Sigmoid colon (tissue), 7 donors: ENCODE measurements around the gene SPEN. TPM values are rescaled to one million over a fixed set of nuclear protein-coding genes. Genes with fewer than 3 reads are reported as not detected.

Experiments used
- DNase-seq: peaks from one replicate; pipeline ENCODE4 v3.0.0-alpha.2; 2019
- H3K27ac ChIP-seq, 4 donors: fragments of 200-600 bp; sonication (generic); one replicate each; pipeline ENCODE4 v1.5.1; 2016 to 2019; ENCODE audit warnings: mild to moderate bottlenecking in 1 of 4
- H3K27me3 ChIP-seq, 3 donors: fragments of 200-600 bp; sonication (generic); one replicate each; pipeline ENCODE4 v1.5.1; 2019; ENCODE audit warnings: mild to moderate bottlenecking in 1 of 3
- H3K36me3 ChIP-seq, 4 donors: fragments of 200-600 bp; sonication (generic); one replicate each; pipeline ENCODE4 v1.5.1; 2016 to 2019
- H3K4me1 ChIP-seq, 4 donors: fragments of 200-600 bp; sonication (generic); one replicate each; pipeline ENCODE4 v1.5.1; 2017 to 2019
- H3K4me3 ChIP-seq, 4 donors: fragments of 200-600 bp; sonication (generic); one replicate each; pipeline ENCODE4 v1.5.1; 2017 to 2019; ENCODE audit warnings: mild to moderate bottlenecking in 2 of 4, moderate library complexity in 1 of 4
- H3K9me3 ChIP-seq, 4 donors: fragments of 200-600 bp in 3 of 4; sonication (generic) in 3 of 4; one replicate each; pipeline versions ENCODE4 v1.5.1 to v1.6.1; 2013 to 2019
- CTCF ChIP-seq, 4 experiments: fragments of 450-650 bp in 3 of 4; fragments of 200-600 bp in 1 of 4; IDR thresholded peaks; one replicate each; pipeline ENCODE4 v1.5.1; 2016 to 2019; ENCODE audit warnings: antibody characterized with exemption in 4 of 4, mild to moderate bottlenecking in 3 of 4, moderate library complexity in 2 of 4
- EP300 ChIP-seq, 4 donors: sonication (generic); formaldehyde crosslinking; IDR thresholded peaks; one replicate each; pipeline ENCODE4 v1.6.1; 2017; ENCODE audit warnings: antibody characterized with exemption in 4 of 4
- POLR2A ChIP-seq, 2 donors: fragments of 450-650 bp; IDR thresholded peaks; one replicate each; pipeline ENCODE4 v1.6.1; 2016; ENCODE audit warnings: antibody characterized with exemption in 2 of 2, mild to moderate bottlenecking in 2 of 2, moderate library complexity in 2 of 2
- POLR2AphosphoS5 ChIP-seq, 4 donors: sonication (generic); formaldehyde crosslinking; IDR thresholded peaks; one replicate each; pipeline ENCODE4 v1.6.1; 2017; ENCODE audit warnings: antibody characterized with exemption in 4 of 4
- WGBS, 2 donors: extraction: QIAGEN DNeasy Blood & Tissue Kit; methylation state at CpG; one replicate each; pipeline ENCODE4 v1.1.7; 2013; 5-methylcytosine and 5-hydroxymethylcytosine counted together
- intact Hi-C: fragments of 100-400 bp; cut with DNase I; formaldehyde crosslinking; loops from one replicate; pipeline ENCODE4 v1.15.1; 2023
- polyA plus RNA-seq, 3 donors: library from polyadenylated mRNA; stranded (reverse); fragments of 200-250 nt; gene quantifications; one replicate each; pipeline ENCODE4 v1.2.3, GENCODE V29; 2013
- total RNA-seq, 4 donors: library from RNA; depleted of rRNA; stranded (reverse); fragments of >200 nt; gene quantifications; one replicate each; pipeline ENCODE4 v1.1.0, GENCODE V29; 2016
- donor health status: healthy with polysubstance abuse.
- donor health status: Bipolar disorder and iron deficiency.
- donor health status: healthy.

The SPEN gene
- total and polyA plus RNA-seq, 7 donors: 7.4 to 38.5 (median 20.7) TPM

- intact Hi-C loops: no loop called here
- TF ChIP-seq POLR2AphosphoS5 (IDR thresholded peaks at IDR 0.05) (peak in 1 of 4 donors; percentile 13), EP300 (IDR thresholded peaks at IDR 0.05) (no peak)
- Histone ChIP-seq H3K4me1 (peaks cover 0 to 85% (median 75%) of the 10 kb centered on the region in 4 donors), H3K27me3 (no peaks in the 10 kb centered on the region), H3K36me3 (peaks cover 0 to 7% (median 0%) of the 10 kb centered on the region in 4 donors), H3K27ac (peak overlapping the region in 3 of 4 donors; percentile 52 to 96 (median 68)), H3K4me3 (no peak overlapping the region), H3K9me3 (no peaks in the 10 kb centered on the region)
- DNase-seq: no peak
- WGBS, 2 donors: 83 to 90% methylated on average over 27 of the region's 27 CpGs
Observed at GRCh38 chr1:15952317-15953258, 105.1 kb downstream of the SPEN start.

- Histone ChIP-seq H3K27me3 (no peaks in the 10 kb centered on the region), H3K4me3 (no peak overlapping the region), H3K4me1 (peaks cover 0 to 81% (median 78%) of the 10 kb centered on the region in 4 donors), H3K27ac (peak overlapping the region; percentile 29 to 96 (median 60)), H3K36me3 (no peaks in the 10 kb centered on the region), H3K9me3 (no peaks in the 10 kb centered on the region)
- TF ChIP-seq EP300 (IDR thresholded peaks at IDR 0.05) (no peak), POLR2A (IDR thresholded peaks at IDR 0.05) (no peak), CTCF (IDR thresholded peaks at IDR 0.05) (no peak), POLR2AphosphoS5 (IDR thresholded peaks at IDR 0.05) (no peak)
- intact Hi-C loops: no loop called here
- 93 to 94% methylated on average over 11 of the region's 11 CpGs for WGBS, 2 donors
- no peak for DNase-seq
Observed at GRCh38 chr1:15953294-15953771, 105.8 kb downstream of the SPEN start.

- intact Hi-C loops: no loop called here
- no peaks in the 10 kb centered on the region for H3K36me3 ChIP-seq
- peak overlapping the region; percentile 29 to 96 (median 60) for H3K27ac ChIP-seq
- TF ChIP-seq CTCF (IDR thresholded peaks at IDR 0.05) (no peak), POLR2AphosphoS5 (IDR thresholded peaks at IDR 0.05) (no peak), POLR2A (IDR thresholded peaks at IDR 0.05) (no peak), EP300 (IDR thresholded peaks at IDR 0.05) (no peak)
- H3K4me1 ChIP-seq: peaks cover 0 to 81% (median 78%) of the 10 kb centered on the region in 4 donors
- 50 to 78% methylated on average over 1 of the region's 1 CpG for WGBS, 2 donors
- H3K4me3 ChIP-seq: no peak overlapping the region
- no peaks in the 10 kb centered on the region for H3K27me3 ChIP-seq
- no peak for DNase-seq
- H3K9me3 ChIP-seq: no peaks in the 10 kb centered on the region
Observed at GRCh38 chr1:15953791-15954241, 106.3 kb downstream of the SPEN start.

GRCh38 chr1:15954316-15954715 lies 106.8 kb downstream of the SPEN start:
- TF ChIP-seq POLR2AphosphoS5 (IDR thresholded peaks at IDR 0.05) (no peak), POLR2A (IDR thresholded peaks at IDR 0.05) (no peak), EP300 (IDR thresholded peaks at IDR 0.05) (no peak), CTCF (IDR thresholded peaks at IDR 0.05) (no peak)
- Histone ChIP-seq H3K27me3 (no peaks in the 10 kb centered on the region), H3K36me3 (no peaks in the 10 kb centered on the region), H3K9me3 (no peaks in the 10 kb centered on the region), H3K4me1 (peaks cover 0 to 81% (median 78%) of the 10 kb centered on the region in 4 donors), H3K4me3 (no peak overlapping the region), H3K27ac (peak overlapping the region in 3 of 4 donors; percentile 52 to 96 (median 68))
- intact Hi-C loops: no loop called here
- DNase-seq: no peak
- WGBS, 2 donors: 90 to 96% methylated on average over 3 of the region's 3 CpGs

- intact Hi-C loops: no loop called here
- no peak for DNase-seq
- Histone ChIP-seq H3K4me1 (peaks cover 0 to 76% (median 69%) of the 10 kb centered on the region in 4 donors), H3K9me3 (no peaks in the 10 kb centered on the region), H3K27me3 (no peaks in the 10 kb centered on the region), H3K36me3 (no peaks in the 10 kb centered on the region), H3K27ac (peak overlapping the region; percentile 3 to 96 (median 49)), H3K4me3 (no peak overlapping the region)
- TF ChIP-seq POLR2AphosphoS5 (IDR thresholded peaks at IDR 0.05): no peak
- TF ChIP-seq CTCF (IDR thresholded peaks at IDR 0.05): no peak
- no peak for TF ChIP-seq EP300 (IDR thresholded peaks at IDR 0.05)
- no peak for TF ChIP-seq POLR2A (IDR thresholded peaks at IDR 0.05)
- 98% methylated on average over 2 of the region's 2 CpGs for WGBS, 2 donors
Observed at GRCh38 chr1:15955552-15955951, 108.0 kb downstream of the SPEN start.
